HepG2 (cell line): Measurements from ENCODE around the gene DENND4B. TPM values are rescaled to one million over a fixed set of nuclear protein-coding genes. Genes with fewer than 3 reads are reported as not detected.

Experiments
- HHEX ChIP-seq: IDR thresholded peaks from 2 replicates; pipeline ENCODE4 v1.6.1; 2016; ENCODE audit warnings: control low read depth
- HNRNPH1 ChIP-seq: fragments of 200-400 bp; formaldehyde crosslinking; optimal IDR thresholded peaks from 2 replicates; pipeline ENCODE3; 2017; ENCODE audit warnings: mild to moderate bottlenecking, low read depth, low read length
- NFE2L2 ChIP-seq: fragments of 150-350 bp; IDR thresholded peaks from 2 replicates; pipeline ENCODE4 v1.6.1; 2014; ENCODE audit warnings: low read length
- SRSF1 ChIP-seq: fragments of 200-400 bp; formaldehyde crosslinking; optimal IDR thresholded peaks from 2 replicates; pipeline ENCODE3; 2017; ENCODE audit warnings: mild to moderate bottlenecking, low read depth, low read length, moderate library complexity
- TAF1 ChIP-seq: sonication (generic); formaldehyde crosslinking; IDR thresholded peaks from 2 replicates; pipeline ENCODE4 v1.4.0; 2020; ENCODE audit warnings: missing genetic modification reagents
- U2AF1 ChIP-seq: fragments of 200-400 bp; formaldehyde crosslinking; optimal IDR thresholded peaks from 2 replicates; pipeline ENCODE3; 2017; ENCODE audit warnings: mild to moderate bottlenecking, low read depth, low read length
- ZNF232 ChIP-seq: sonication (generic); formaldehyde crosslinking; IDR thresholded peaks from 2 replicates; pipeline ENCODE4 v1.4.0; 2020; ENCODE audit warnings: missing genetic modification reagents, borderline replicate concordance
- ZNF644 ChIP-seq: IDR thresholded peaks from 2 replicates; pipeline ENCODE4 v1.6.1; 2016; ENCODE audit warnings: low read depth
- ZNF703 ChIP-seq: sonication (generic); formaldehyde crosslinking; IDR thresholded peaks from 2 replicates; pipeline ENCODE4 v1.5.1; 2020; ENCODE audit warnings: missing genetic modification reagents, mild to moderate bottlenecking, moderate library complexity, borderline replicate concordance
- ZNF883 ChIP-seq: sonication (generic); formaldehyde crosslinking; IDR thresholded peaks from 2 replicates; pipeline ENCODE4 v1.5.1; 2020; ENCODE audit warnings: mild to moderate bottlenecking, missing genetic modification reagents; ENCODE audit errors: not compliant biosample characterization
- ZSCAN31 ChIP-seq: sonication (generic); formaldehyde crosslinking; IDR thresholded peaks from 2 replicates; pipeline ENCODE4 v1.5.0; 2020; ENCODE audit warnings: low read depth, mild to moderate bottlenecking, missing genetic modification reagents
- polyA plus RNA-seq, 8 experiments: library from polyadenylated mRNA; depleted of rRNA in 3 of 8; stranded (reverse) in 7 of 8; unstranded in 1 of 8; fragments of >200 nt; fragmentation: Illumina TruSeq in 4 of 8; extraction: Trizol in 4 of 8; gene quantifications; 2 replicates each; pipeline versions ENCODE4 v1.2.1 to v1.2.3, GENCODE V29; 2011 to 2016; ENCODE audit warnings: low read depth in 4 of 8, missing spikeins in 1 of 8, mixed read lengths in 1 of 8; ENCODE audit not compliant: insufficient read depth in 1 of 8
- total RNA-seq, 5 experiments: library from RNA; depleted of rRNA; stranded (reverse); fragments of >200 nt; fragmentation: Illumina TruSeq; extraction: Trizol; gene quantifications; 2 replicates each; pipeline ENCODE4 v1.2.3, GENCODE V29; 2016; ENCODE audit warnings: low read depth in 1 of 5
- TF ChIP-seq, protein P1 (sequence below): sonication (generic); formaldehyde crosslinking; IDR thresholded peaks from 2 replicates; pipeline ENCODE4 v1.4.0; 2020; ENCODE audit warnings: missing genetic modification reagents, borderline replicate concordance
- TF ChIP-seq, protein P2 (sequence below): sonication (generic); formaldehyde crosslinking; IDR thresholded peaks from 2 replicates; pipeline ENCODE4 v1.5.0; 2020; ENCODE audit warnings: mild to moderate bottlenecking, missing genetic modification reagents, borderline replicate concordance
- TF ChIP-seq, protein P3 (sequence below): sonication (generic); formaldehyde crosslinking; IDR thresholded peaks from 2 replicates; pipeline ENCODE4 v1.4.0; 2020; ENCODE audit warnings: mild to moderate bottlenecking, missing genetic modification reagents
- TF ChIP-seq, protein P4 (sequence below): sonication (generic); formaldehyde crosslinking; IDR thresholded peaks from 2 replicates; pipeline ENCODE4 v1.5.0; 2020; ENCODE audit warnings: missing genetic modification reagents, mild to moderate bottlenecking, borderline replicate concordance
- TF ChIP-seq, protein P5 (sequence below): sonication (generic); formaldehyde crosslinking; IDR thresholded peaks from 2 replicates; pipeline ENCODE4 v1.4.0; 2020; ENCODE audit warnings: low read depth, missing genetic modification reagents

DENND4B gene
- total and polyA plus RNA-seq, 2 of the 13 experiments (the other 11 are each of a cell fraction or from before 2014, with no cell fraction given), result 15.1 to 20.3 TPM

DNA sequence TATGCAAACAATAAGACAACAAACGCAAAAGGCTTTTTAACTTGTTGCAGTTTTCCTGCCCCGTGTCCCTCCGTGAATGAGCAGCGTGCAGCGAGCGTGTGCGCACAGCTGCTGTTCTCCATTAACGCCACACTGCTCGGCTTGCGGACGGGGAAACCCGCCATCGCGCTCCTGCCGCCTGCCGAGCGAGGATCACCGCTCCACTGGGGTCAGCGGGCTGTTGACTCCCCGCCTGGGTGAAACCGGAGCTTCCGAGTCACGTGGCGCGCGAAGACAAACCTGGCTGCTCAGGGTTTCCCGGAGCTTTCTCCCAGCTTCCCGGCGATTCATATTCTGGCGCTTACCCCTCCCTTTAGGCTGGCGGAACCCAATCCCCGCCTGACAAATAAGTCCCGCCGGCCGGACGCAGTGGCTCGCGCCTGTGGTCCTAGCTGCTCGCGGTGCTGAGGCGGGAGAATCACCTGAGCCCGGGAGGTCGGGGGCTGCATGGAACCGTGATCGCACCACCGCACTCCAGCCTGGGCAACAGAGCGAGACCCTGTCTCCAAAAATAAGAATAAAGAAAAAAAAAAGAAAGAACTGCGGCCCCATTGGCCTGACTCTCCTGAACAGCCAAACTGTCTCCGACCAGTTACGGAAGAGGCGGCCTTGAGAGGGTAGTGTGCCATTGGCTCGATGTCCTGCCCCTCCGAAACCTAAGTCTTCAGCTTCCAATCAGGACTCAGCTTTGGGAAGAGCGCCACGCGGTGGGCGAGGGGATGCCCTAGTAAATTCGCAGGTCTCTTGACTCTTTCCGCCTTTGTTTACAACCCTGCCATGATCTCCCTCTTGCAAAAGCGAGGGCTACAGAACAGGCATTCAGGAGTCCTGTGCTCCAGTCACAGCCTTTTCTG, 20.8 kb upstream of the DENND4B start, which contains the start of gene CREB3L4 (continued):
- TF ChIP-seq, protein P1, sequence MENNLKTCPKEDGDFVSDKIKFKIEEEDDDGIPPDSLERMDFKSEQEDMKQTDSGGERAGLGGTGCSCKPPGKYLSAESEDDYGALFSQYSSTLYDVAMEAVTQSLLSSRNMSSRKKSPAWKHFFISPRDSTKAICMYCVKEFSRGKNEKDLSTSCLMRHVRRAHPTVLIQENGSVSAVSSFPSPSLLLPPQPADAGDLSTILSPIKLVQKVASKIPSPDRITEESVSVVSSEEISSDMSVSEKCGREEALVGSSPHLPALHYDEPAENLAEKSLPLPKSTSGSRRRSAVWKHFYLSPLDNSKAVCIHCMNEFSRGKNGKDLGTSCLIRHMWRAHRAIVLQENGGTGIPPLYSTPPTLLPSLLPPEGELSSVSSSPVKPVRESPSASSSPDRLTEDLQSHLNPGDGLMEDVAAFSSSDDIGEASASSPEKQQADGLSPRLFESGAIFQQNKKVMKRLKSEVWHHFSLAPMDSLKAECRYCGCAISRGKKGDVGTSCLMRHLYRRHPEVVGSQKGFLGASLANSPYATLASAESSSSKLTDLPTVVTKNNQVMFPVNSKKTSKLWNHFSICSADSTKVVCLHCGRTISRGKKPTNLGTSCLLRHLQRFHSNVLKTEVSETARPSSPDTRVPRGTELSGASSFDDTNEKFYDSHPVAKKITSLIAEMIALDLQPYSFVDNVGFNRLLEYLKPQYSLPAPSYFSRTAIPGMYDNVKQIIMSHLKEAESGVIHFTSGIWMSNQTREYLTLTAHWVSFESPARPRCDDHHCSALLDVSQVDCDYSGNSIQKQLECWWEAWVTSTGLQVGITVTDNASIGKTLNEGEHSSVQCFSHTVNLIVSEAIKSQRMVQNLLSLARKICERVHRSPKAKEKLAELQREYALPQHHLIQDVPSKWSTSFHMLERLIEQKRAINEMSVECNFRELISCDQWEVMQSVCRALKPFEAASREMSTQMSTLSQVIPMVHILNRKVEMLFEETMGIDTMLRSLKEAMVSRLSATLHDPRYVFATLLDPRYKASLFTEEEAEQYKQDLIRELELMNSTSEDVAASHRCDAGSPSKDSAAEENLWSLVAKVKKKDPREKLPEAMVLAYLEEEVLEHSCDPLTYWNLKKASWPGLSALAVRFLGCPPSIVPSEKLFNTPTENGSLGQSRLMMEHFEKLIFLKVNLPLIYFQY, result no peak
- no peak for TF ChIP-seq SRSF1
- peak; percentile 88; the same call in 1 of the 2 replicates for TF ChIP-seq ZNF232 (CRISPR knock-in tag)
- TF ChIP-seq ZSCAN31 (CRISPR knock-in tag), result peak; percentile 89
- TF ChIP-seq, protein P2, sequence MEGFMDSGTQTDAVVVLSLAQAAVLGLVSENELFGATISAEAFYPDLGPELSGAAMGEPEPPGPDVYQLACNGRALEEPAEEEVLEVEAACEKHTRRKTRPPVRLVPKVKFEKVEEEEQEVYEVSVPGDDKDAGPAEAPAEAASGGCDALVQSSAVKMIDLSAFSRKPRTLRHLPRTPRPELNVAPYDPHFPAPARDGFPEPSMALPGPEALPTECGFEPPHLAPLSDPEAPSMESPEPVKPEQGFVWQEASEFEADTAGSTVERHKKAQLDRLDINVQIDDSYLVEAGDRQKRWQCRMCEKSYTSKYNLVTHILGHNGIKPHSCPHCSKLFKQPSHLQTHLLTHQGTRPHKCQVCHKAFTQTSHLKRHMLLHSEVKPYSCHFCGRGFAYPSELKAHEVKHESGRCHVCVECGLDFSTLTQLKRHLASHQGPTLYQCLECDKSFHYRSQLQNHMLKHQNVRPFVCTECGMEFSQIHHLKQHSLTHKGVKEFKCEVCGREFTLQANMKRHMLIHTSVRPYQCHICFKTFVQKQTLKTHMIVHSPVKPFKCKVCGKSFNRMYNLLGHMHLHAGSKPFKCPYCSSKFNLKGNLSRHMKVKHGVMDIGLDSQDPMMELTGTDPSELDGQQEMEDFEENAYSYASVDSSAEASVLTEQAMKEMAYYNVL, result peak; percentile 58; the same call in 1 of the 2 replicates
- TF ChIP-seq ZNF703, result no peak; the same call in none of the 2 replicates
- peak; percentile 95 for TF ChIP-seq TAF1 (CRISPR knock-in tag)
- TF ChIP-seq ZNF883, result peak; percentile 91
- no peak for TF ChIP-seq HHEX (CRISPR knock-in tag)
- 0 out of 2 replicates have a peak, but pooled peaks have one; percentile 12 for TF ChIP-seq ZNF644 (CRISPR knock-in tag)
- no peak for TF ChIP-seq U2AF1
- TF ChIP-seq, protein P3, sequence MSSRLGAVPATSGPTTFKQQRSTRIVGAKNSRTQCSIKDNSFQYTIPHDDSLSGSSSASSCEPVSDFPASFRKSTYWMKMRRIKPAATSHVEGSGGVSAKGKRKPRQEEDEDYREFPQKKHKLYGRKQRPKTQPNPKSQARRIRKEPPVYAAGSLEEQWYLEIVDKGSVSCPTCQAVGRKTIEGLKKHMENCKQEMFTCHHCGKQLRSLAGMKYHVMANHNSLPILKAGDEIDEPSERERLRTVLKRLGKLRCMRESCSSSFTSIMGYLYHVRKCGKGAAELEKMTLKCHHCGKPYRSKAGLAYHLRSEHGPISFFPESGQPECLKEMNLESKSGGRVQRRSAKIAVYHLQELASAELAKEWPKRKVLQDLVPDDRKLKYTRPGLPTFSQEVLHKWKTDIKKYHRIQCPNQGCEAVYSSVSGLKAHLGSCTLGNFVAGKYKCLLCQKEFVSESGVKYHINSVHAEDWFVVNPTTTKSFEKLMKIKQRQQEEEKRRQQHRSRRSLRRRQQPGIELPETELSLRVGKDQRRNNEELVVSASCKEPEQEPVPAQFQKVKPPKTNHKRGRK, result 0 out of 2 replicates have a peak, but pooled peaks have one; percentile 58
- no peak for TF ChIP-seq HNRNPH1
- TF ChIP-seq, protein P4, sequence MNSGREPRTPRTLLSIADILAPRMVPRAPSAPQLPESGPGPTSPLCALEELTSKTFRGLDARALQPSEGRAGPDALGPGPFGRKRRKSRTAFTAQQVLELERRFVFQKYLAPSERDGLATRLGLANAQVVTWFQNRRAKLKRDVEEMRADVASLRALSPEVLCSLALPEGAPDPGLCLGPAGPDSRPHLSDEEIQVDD (CRISPR knock-in tag), result peak; percentile 52; the same call in 1 of the 2 replicates
- no peak for TF ChIP-seq NFE2L2
- TF ChIP-seq, protein P5, sequence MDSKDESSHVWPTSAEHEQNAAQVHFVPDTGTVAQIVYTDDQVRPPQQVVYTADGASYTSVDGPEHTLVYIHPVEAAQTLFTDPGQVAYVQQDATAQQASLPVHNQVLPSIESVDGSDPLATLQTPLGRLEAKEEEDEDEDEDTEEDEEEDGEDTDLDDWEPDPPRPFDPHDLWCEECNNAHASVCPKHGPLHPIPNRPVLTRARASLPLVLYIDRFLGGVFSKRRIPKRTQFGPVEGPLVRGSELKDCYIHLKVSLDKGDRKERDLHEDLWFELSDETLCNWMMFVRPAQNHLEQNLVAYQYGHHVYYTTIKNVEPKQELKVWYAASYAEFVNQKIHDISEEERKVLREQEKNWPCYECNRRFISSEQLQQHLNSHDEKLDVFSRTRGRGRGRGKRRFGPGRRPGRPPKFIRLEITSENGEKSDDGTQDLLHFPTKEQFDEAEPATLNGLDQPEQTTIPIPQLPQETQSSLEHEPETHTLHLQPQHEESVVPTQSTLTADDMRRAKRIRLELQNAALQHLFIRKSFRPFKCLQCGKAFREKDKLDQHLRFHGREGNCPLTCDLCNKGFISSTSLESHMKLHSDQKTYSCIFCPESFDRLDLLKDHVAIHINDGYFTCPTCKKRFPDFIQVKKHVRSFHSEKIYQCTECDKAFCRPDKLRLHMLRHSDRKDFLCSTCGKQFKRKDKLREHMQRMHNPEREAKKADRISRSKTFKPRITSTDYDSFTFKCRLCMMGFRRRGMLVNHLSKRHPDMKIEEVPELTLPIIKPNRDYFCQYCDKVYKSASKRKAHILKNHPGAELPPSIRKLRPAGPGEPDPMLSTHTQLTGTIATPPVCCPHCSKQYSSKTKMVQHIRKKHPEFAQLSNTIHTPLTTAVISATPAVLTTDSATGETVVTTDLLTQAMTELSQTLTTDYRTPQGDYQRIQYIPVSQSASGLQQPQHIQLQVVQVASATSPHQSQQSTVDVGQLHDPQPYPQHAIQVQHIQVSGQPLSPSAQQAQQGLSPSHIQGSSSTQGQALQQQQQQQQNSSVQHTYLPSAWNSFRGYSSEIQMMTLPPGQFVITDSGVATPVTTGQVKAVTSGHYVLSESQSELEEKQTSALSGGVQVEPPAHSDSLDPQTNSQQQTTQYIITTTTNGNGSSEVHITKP (CRISPR knock-in tag), result peak; percentile 9; the same call in 1 of the 2 replicates
